ENCODE measurements around the gene COA7. TPM values are rescaled to one million over a fixed set of nuclear protein-coding genes. Genes with fewer than 3 reads are reported as not detected.

The COA7 gene
- total and polyA plus RNA-seq, 4 donors = 4.7 to 14.1 (median 8.7) TPM

- no peak for TF ChIP-seq CTCF (IDR thresholded peaks at IDR 0.05; ENCODE audit: low read depth, low read length, missing input control)
- TF ChIP-seq RAD21 (IDR thresholded peaks at IDR 0.05) = no peak
These were observed 13.6 kb downstream of the COA7 start (continued) for GRCh38 chr1:52684545-52684944.

- no peaks in the 10 kb centered on the region for H3K9me3 ChIP-seq (ENCODE audit: control insufficient read depth in 4 of 4, low read length in 3 of 4)
- H3K27me3 ChIP-seq (ENCODE audit: control insufficient read depth in 4 of 4, insufficient read depth in 4 of 4, low read length in 3 of 4) = no peaks in the 10 kb centered on the region
- peaks cover 5 to 11% (median 9%) of the 10 kb centered on the region in 4 donors for H3K4me1 ChIP-seq (ENCODE audit: control insufficient read depth in 4 of 4, insufficient read depth in 4 of 4, low read length in 3 of 4)
- H3K9ac ChIP-seq (ENCODE audit: low read depth in 1 of 2, low read length in 2 of 2) = no peak overlapping the region
- TF ChIP-seq HNF4A (conservative IDR thresholded peaks at IDR 0.05) (no peak), RXRA (IDR thresholded peaks at IDR 0.05) (no peak), REST (IDR thresholded peaks at IDR 0.05) (no peak), ATF3 (IDR thresholded peaks at IDR 0.05) (no peak), NR2F2 (IDR thresholded peaks at IDR 0.05) (no peak), MAX (IDR thresholded peaks at IDR 0.05) (no peak), FOXA2 (IDR thresholded peaks at IDR 0.05) (no peak), RAD21 (IDR thresholded peaks at IDR 0.05) (no peak), GABPA (IDR thresholded peaks at IDR 0.05 in 1 of 2, conservative IDR thresholded peaks at IDR 0.05 in 1 of 2) (no peak), CTCF (IDR thresholded peaks at IDR 0.05; ENCODE audit: low read depth, low read length, missing input control) (no peak), ZBTB33 (IDR thresholded peaks at IDR 0.05) (no peak), EGR1 (IDR thresholded peaks at IDR 0.05; ENCODE audit: low read depth in 2 of 2) (no peak), FOXA1 (IDR thresholded peaks at IDR 0.05) (no peak), SP1 (IDR thresholded peaks at IDR 0.05) (no peak), TAF1 (conservative IDR thresholded peaks at IDR 0.05) (no peak), YY1 (IDR thresholded peaks at IDR 0.05) (no peak), JUND (IDR thresholded peaks at IDR 0.05) (no peak), HNF4G (IDR thresholded peaks at IDR 0.05) (no peak)
- no peak overlapping the region for H3K27ac ChIP-seq (ENCODE audit: low read depth in 1 of 2, low read length in 2 of 2)
- 96% methylated on average over 4 of the region's 4 CpGs for WGBS
- no peak overlapping the region for H3K4me3 ChIP-seq (ENCODE audit: low read depth in 1 of 3, low read length in 3 of 3)
- DNase-seq (ENCODE audit: low spot score) = no peak
- H3K36me3 ChIP-seq (ENCODE audit: control insufficient read depth in 4 of 4, insufficient read depth in 3 of 4, low read depth in 1 of 4, low read length in 3 of 4) = peaks cover 4 to 17% (median 13%) of the 10 kb centered on the region in 4 donors
These were observed 14.7 kb downstream of the COA7 start for GRCh38 chr1:52683367-52683940.
